K562 (cell line): ENCODE data around the gene HOXA4.

Source experiments
- CCAR2 ChIP-seq: fragments of 200-400 bp; formaldehyde crosslinking; IDR thresholded peaks from 2 replicates; pipeline ENCODE4 v1.6.1; 2017; ENCODE audit warnings: mild to moderate bottlenecking, low read depth, low read length
- CEBPB ChIP-seq: fragments of 450-650 bp; IDR thresholded peaks from 2 replicates; pipeline ENCODE4 v1.6.1; 2016; ENCODE audit warnings: missing genetic modification characterization, missing compliant biosample characterization
- EP300 ChIP-seq: IDR thresholded peaks from 2 replicates; pipeline ENCODE4 v1.6.1; 2012; ENCODE audit warnings: low read length, improper control_type of control experiment
- ESRRA ChIP-seq: fragments of 450-650 bp; IDR thresholded peaks from 2 replicates; pipeline ENCODE4 v1.6.1; 2014; ENCODE audit warnings: low read depth, mild to moderate bottlenecking, moderate library complexity, borderline replicate concordance
- ETV6 ChIP-seq, 3 experiments: fragments of 150-350 bp in 1 of 3; sonication (generic) in 1 of 3; formaldehyde crosslinking in 1 of 3; IDR thresholded peaks; 2 replicates each; pipeline versions ENCODE4 v1.6.1 to v1.8.0; 2014 to 2022; ENCODE audit warnings: borderline replicate concordance in 2 of 3, low read depth in 2 of 3, antibody characterized with exemption in 1 of 3, low read length in 1 of 3, mild to moderate bottlenecking in 1 of 3, missing genetic modification reagents in 1 of 3
- FOXP1 ChIP-seq: sonication (generic); formaldehyde crosslinking; IDR thresholded peaks from 2 replicates; pipeline ENCODE4 v1.8.0; 2022; ENCODE audit warnings: mild to moderate bottlenecking, missing genetic modification reagents
- MITF ChIP-seq: IDR thresholded peaks from 2 replicates; pipeline ENCODE4 v1.6.1; 2014; ENCODE audit warnings: antibody characterized with exemption
- RCOR1 ChIP-seq, 2 experiments: IDR thresholded peaks; 2 replicates each; pipeline ENCODE4 v1.6.1; 2012; ENCODE audit warnings: low read depth in 2 of 2, low read length in 2 of 2, borderline replicate concordance in 1 of 2, improper control_type of control experiment in 1 of 2
- SIN3A ChIP-seq, 2 experiments: fragments of 150-350 bp in 1 of 2; IDR thresholded peaks; 2 replicates each; pipeline ENCODE4 v1.6.1; 2011 to 2016; ENCODE audit warnings: borderline replicate concordance in 2 of 2, low read depth in 2 of 2, low read length in 2 of 2, mild to moderate bottlenecking in 2 of 2, moderate library complexity in 2 of 2; ENCODE audit not compliant: control insufficient read depth in 1 of 2
- ZFX ChIP-seq: sonication (generic); formaldehyde crosslinking; IDR thresholded peaks from 2 replicates; pipeline ENCODE4 v1.8.0; 2022; ENCODE audit warnings: mild to moderate bottlenecking, missing genetic modification reagents, moderate library complexity
- ZNF124 ChIP-seq: sonication (generic); formaldehyde crosslinking; IDR thresholded peaks from 2 replicates; pipeline ENCODE4 v1.8.1; 2022; ENCODE audit warnings: missing genetic modification reagents
- ZNF184 ChIP-seq: sonication (generic); formaldehyde crosslinking; IDR thresholded peaks from 2 replicates; pipeline ENCODE4 v1.5.0; 2020; ENCODE audit warnings: missing genetic modification reagents

GRCh38 chr7:27121684-27122076 lies 8.9 kb downstream of the HOXA4 start:
- TF ChIP-seq EP300, result no peak
- no peak for TF ChIP-seq CCAR2
- no peak for TF ChIP-seq ZFX
- TF ChIP-seq ZNF124 (CRISPR knock-in tag), result no peak
- TF ChIP-seq FOXP1 (CRISPR knock-in tag), result no peak
- TF ChIP-seq MITF, result no peak
- TF ChIP-seq CEBPB, result no peak
- no peak for TF ChIP-seq ESRRA
- TF ChIP-seq ETV6 (IDR thresholded peaks at IDR 0.05; ENCODE audit: borderline replicate concordance in 1 of 2, low read depth in 2 of 2, low read length in 1 of 2), result no peak
- TF ChIP-seq ETV6 (CRISPR knock-in tag; IDR thresholded peaks at IDR 0.05; ENCODE audit: borderline replicate concordance), result no peak
- TF ChIP-seq ZNF184 (CRISPR knock-in tag), result no peak
- TF ChIP-seq RCOR1 (IDR thresholded peaks at IDR 0.05; ENCODE audit: borderline replicate concordance in 1 of 2, low read depth in 2 of 2, low read length in 2 of 2), result no peak
- TF ChIP-seq SIN3A (IDR thresholded peaks at IDR 0.05; ENCODE audit: borderline replicate concordance in 2 of 2, control insufficient read depth in 1 of 2, low read depth in 2 of 2, low read length in 2 of 2), result no peak
